Activated naive CD4-positive, alpha-beta T cell treated with anti-CD3 and anti-CD28 coated beads, Interleukin-2, amount 50 U/mL, for 72 hours (primary cell): ENCODE data around the gene SND1. TPM values are rescaled to one million over a fixed set of nuclear protein-coding genes. Genes with fewer than 3 reads are reported as not detected.

Source experiments
- ATAC-seq, 2 donors: fragments of 150-1000 bp; cut with Tn5 transposase; 2 replicates each; pipeline ENCODE4 v1.10.0; 2021; ENCODE audit warnings: mild to moderate bottlenecking in 2 of 2, moderate library complexity in 2 of 2
- DNase-seq, 2 donors: peaks; one replicate each; pipeline ENCODE4 v3.0.0; 2021 to 2022; ENCODE audit warnings: low spot score in 2 of 2
- H3K27ac Mint-ChIP-seq, 2 donors: one replicate each; pipeline ENCODE4 v1.8.0; 2022; ENCODE audit warnings: mild to moderate bottlenecking in 2 of 2, mixed read lengths in 2 of 2
- H3K36me3 Mint-ChIP-seq, 2 donors: one replicate each; pipeline ENCODE4 v1.8.0; 2022; ENCODE audit warnings: mixed read lengths in 2 of 2
- H3K9me3 Mint-ChIP-seq, 2 donors: one replicate each; pipeline ENCODE4 v1.8.0; 2022; ENCODE audit warnings: mixed read lengths in 2 of 2
- total RNA-seq, 2 donors: library from RNA; stranded (reverse); gene quantifications; one replicate each; pipeline ENCODE4 v1.2.3, GENCODE V29; 2022

The SND1 gene
- total RNA-seq, 2 donors from 2014 or later = 175 to 246 TPM

- H3K27ac Mint-ChIP-seq = no peak overlapping the region
- no peak for ATAC-seq
- DNase-seq = peak in 1 of 2 donors; percentile 40
- H3K36me3 Mint-ChIP-seq = no peaks in the 10 kb centered on the region
- no peaks in the 10 kb centered on the region for H3K9me3 Mint-ChIP-seq
Measured at GRCh38 chr7:128115821-128116723, 464.1 kb downstream of the SND1 start.

GRCh38 chr7:128116740-128117139 is 464.7 kb downstream of the SND1 start:
- no peak for ATAC-seq
- no peaks in the 10 kb centered on the region for H3K9me3 Mint-ChIP-seq

GRCh38 chr7:128117691-128118090 is 465.7 kb downstream of the SND1 start:
- no peak overlapping the region for H3K27ac Mint-ChIP-seq
- no peaks in the 10 kb centered on the region for H3K9me3 Mint-ChIP-seq
- ATAC-seq = no peak
- H3K36me3 Mint-ChIP-seq = no peaks in the 10 kb centered on the region
- DNase-seq = peak in 1 of 2 donors; percentile 30

More at GRCh38 chr7:128116740-128117139, 464.7 kb downstream of the SND1 start:
- Mint-ChIP-seq H3K36me3 (no peaks in the 10 kb centered on the region), H3K27ac (no peak overlapping the region)
- peak in 1 of 2 donors; percentile 34 for DNase-seq

- no peak for ATAC-seq
- H3K36me3 Mint-ChIP-seq = no peaks in the 10 kb centered on the region
- H3K27ac Mint-ChIP-seq = no peak overlapping the region
Measured at GRCh38 chr7:128119036-128119435, 467.0 kb downstream of the SND1 start.

GRCh38 chr7:128120116-128120515 is 468.1 kb downstream of the SND1 start:
- no peak for DNase-seq
- Mint-ChIP-seq H3K9me3 (no peaks in the 10 kb centered on the region), H3K27ac (no peak overlapping the region), H3K36me3 (no peaks in the 10 kb centered on the region)
- ATAC-seq = no peak

More at GRCh38 chr7:128119036-128119435, 467.0 kb downstream of the SND1 start:
- no peaks in the 10 kb centered on the region for H3K9me3 Mint-ChIP-seq
- no peak for DNase-seq

- DNase-seq (no peak), ATAC-seq (no peak)
- H3K9me3 Mint-ChIP-seq = no peaks in the 10 kb centered on the region
Measured at GRCh38 chr7:128120976-128121490, 469.0 kb downstream of the SND1 start.

GRCh38 chr7:128121711-128122530 is 469.9 kb downstream of the SND1 start:
- DNase-seq = no peak
- no peak for ATAC-seq
- Mint-ChIP-seq H3K27ac (no peak overlapping the region), H3K36me3 (no peaks in the 10 kb centered on the region), H3K9me3 (no peaks in the 10 kb centered on the region)

More at GRCh38 chr7:128120976-128121490, 469.0 kb downstream of the SND1 start:
- H3K27ac Mint-ChIP-seq = no peak overlapping the region
- H3K36me3 Mint-ChIP-seq = no peaks in the 10 kb centered on the region

GRCh38 chr7:128122576-128123290 is 470.7 kb downstream of the SND1 start:
- ATAC-seq (no peak), DNase-seq (no peak)
- Mint-ChIP-seq H3K36me3 (no peaks in the 10 kb centered on the region), H3K27ac (no peak overlapping the region), H3K9me3 (no peaks in the 10 kb centered on the region)

- no peak for DNase-seq
- no peaks in the 10 kb centered on the region for H3K9me3 Mint-ChIP-seq
- no peak for ATAC-seq
- H3K27ac Mint-ChIP-seq = no peak overlapping the region
- H3K36me3 Mint-ChIP-seq = no peaks in the 10 kb centered on the region
Measured at GRCh38 chr7:128123291-128124037, 471.5 kb downstream of the SND1 start.

- DNase-seq (no peak), ATAC-seq (peak in 1 of 2 donors; percentile 47)
- Mint-ChIP-seq H3K36me3 (no peaks in the 10 kb centered on the region), H3K27ac (no peak overlapping the region), H3K9me3 (no peaks in the 10 kb centered on the region)
Measured at GRCh38 chr7:128124786-128125185, 472.8 kb downstream of the SND1 start.

GRCh38 chr7:128125816-128126215 is 473.8 kb downstream of the SND1 start:
- H3K9me3 Mint-ChIP-seq = no peaks in the 10 kb centered on the region
- no peak overlapping the region for H3K27ac Mint-ChIP-seq
- H3K36me3 Mint-ChIP-seq = no peaks in the 10 kb centered on the region
- DNase-seq = no peak
- ATAC-seq = no peak

GRCh38 chr7:128128401-128128800 is 476.4 kb downstream of the SND1 start:
- Mint-ChIP-seq H3K27ac (no peak overlapping the region), H3K9me3 (no peaks in the 10 kb centered on the region), H3K36me3 (no peaks in the 10 kb centered on the region)
- ATAC-seq (no peak), DNase-seq (no peak)

- DNase-seq = no peak
- no peak for ATAC-seq
- no peaks in the 10 kb centered on the region for H3K9me3 Mint-ChIP-seq
- no peak overlapping the region for H3K27ac Mint-ChIP-seq
- peaks cover 0 to 1% of the 10 kb centered on the region in 2 donors for H3K36me3 Mint-ChIP-seq
Measured at GRCh38 chr7:128129224-128129864, 477.4 kb downstream of the SND1 start.

- DNase-seq (no peak), ATAC-seq (no peak)
- no peaks in the 10 kb centered on the region for H3K9me3 Mint-ChIP-seq
- peaks cover 0 to 9% of the 10 kb centered on the region in 2 donors for H3K36me3 Mint-ChIP-seq
- no peak overlapping the region for H3K27ac Mint-ChIP-seq
Measured at GRCh38 chr7:128131115-128131514, 479.1 kb downstream of the SND1 start.

- Mint-ChIP-seq H3K9me3 (no peaks in the 10 kb centered on the region), H3K36me3 (peaks cover 0 to 9% of the 10 kb centered on the region in 2 donors), H3K27ac (no peak overlapping the region)
- no peak for ATAC-seq
- no peak for DNase-seq
Measured at GRCh38 chr7:128131731-128132130, 479.7 kb downstream of the SND1 start.
